Erythroblast (primary cell): ENCODE results near the gene RAP2A.

ENCODE experiments used
- GATA1 ChIP-seq: IDR thresholded peaks from 2 replicates; pipeline ENCODE4 v1.6.1; 2011; ENCODE audit warnings: low read depth, mild to moderate bottlenecking, control low read depth, low read length, moderate library complexity
- POLR2A ChIP-seq: IDR thresholded peaks from 2 replicates; pipeline ENCODE4 v1.6.1; 2011; ENCODE audit warnings: mild to moderate bottlenecking, low read length

- TF ChIP-seq POLR2A (no peak), GATA1 (no peak)
Observed at GRCh38 chr13:97475011-97475410, 41.0 kb downstream of the RAP2A start.
